SW480 (cell line): ENCODE data around the gene PROB1.
"Not testable (repeated sequence)": the region's sequence is repeated elsewhere in the genome, so short reads cannot be mapped to it uniquely, and the experiment has no call there.

Experiments used
- DNase-seq: peaks from one replicate; pipeline ENCODE4 v3.0.0-alpha.2; 2016; ENCODE audit warnings: low spot score

Gene PROB1

DNA sequence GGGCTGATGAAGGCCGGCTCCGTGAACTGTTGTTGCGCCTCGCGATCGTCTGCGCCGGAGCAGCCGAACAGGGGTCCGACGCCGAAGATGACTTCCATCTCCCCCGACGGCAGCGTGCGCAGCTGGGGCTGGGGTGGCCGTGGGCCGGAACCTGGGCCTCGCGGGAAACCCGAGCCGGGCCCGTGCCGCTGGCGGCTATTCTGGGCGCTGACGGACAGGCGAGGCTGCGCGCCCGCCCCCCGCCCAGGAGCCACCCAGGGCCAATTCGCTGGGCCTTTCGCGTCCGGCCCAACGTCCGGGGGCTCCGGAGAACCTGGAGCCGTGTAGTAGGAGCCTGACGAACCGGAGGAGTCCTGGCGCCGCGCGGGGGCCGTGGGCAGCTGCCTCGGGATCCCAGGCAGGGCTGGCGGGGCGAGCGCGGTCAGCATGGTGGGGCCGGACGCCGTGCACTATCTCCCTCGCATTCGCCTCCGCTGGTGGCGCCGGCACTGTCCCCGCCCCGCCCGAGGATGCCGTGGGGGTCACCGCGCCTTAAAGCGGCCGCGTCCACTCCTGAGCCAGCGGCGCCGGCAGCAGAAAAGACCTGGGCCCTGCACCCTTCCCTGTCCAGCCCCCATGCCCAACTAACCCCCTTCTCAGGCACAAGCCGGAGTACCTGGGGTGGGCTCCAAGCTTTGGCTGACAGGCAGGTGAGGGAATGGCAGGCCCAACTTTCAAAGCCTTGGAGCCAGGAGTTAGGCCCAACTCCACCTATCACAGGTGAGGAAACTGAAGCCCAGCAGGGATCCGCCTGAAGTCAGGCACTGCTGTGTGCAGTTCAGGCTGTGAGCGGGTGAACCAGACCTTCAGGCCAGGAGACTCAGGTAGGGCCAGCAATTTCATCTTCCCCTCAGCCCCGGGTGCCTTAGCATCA, at the start of gene PROB1:
Gene PROB1, minus strand, starts transcription at position 451 of the 913 bp plus-strand sequence. Its CDS starts 23 bp downstream, at position 428.
- no peak for DNase-seq

DNA sequence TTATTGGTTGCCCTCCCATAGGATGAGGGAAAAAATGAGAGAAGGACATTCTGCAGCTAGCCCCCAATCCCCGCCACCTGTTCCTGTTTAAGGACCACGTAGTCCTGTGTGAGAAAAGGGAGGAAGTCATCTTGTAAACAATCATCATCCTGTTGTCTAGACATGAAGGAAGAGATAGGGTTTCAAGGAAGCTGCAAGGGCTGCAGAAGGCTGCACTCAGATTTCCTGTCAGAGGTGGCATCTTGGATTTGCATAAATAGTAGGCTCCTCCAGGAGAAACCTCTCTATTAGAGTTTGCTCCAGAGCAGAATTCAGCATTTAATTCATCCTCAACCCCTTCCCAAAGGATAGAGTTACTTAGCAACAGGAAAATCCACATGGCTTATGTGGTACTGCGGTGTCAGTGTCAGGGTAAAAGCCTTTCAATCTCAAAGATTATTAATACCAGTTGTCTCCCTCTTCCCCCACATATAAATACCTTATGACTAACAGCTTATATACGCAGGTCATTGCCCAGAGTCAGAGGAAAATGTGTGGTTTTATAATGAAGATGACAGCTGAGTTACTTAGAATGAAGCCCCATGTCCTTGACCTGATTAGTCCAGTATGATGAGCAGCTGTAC, 49.0 kb upstream of the PROB1 start:
- DNase-seq: peak; percentile 43

DNA sequence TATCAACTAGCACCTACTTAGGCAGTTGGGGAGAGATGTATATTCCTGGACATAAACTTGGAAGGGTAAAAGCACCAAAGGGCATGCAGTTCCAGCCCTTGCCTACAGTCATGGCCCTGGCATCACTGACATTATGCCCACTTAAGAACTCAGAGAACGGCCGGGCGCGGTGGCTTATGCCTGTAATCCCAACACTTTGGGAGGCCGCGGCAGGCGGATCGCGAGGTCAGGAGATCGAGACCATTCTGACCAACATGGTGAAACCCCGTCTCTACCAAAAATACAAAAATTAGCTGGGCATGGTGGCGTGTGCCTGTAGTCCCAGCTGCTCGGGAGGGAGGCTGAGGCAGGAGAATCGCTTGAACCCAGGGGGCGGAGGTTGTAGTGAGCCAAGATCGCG, 45.5 kb upstream of the PROB1 start:
- DNase-seq: not testable (repeated sequence)

DNA sequence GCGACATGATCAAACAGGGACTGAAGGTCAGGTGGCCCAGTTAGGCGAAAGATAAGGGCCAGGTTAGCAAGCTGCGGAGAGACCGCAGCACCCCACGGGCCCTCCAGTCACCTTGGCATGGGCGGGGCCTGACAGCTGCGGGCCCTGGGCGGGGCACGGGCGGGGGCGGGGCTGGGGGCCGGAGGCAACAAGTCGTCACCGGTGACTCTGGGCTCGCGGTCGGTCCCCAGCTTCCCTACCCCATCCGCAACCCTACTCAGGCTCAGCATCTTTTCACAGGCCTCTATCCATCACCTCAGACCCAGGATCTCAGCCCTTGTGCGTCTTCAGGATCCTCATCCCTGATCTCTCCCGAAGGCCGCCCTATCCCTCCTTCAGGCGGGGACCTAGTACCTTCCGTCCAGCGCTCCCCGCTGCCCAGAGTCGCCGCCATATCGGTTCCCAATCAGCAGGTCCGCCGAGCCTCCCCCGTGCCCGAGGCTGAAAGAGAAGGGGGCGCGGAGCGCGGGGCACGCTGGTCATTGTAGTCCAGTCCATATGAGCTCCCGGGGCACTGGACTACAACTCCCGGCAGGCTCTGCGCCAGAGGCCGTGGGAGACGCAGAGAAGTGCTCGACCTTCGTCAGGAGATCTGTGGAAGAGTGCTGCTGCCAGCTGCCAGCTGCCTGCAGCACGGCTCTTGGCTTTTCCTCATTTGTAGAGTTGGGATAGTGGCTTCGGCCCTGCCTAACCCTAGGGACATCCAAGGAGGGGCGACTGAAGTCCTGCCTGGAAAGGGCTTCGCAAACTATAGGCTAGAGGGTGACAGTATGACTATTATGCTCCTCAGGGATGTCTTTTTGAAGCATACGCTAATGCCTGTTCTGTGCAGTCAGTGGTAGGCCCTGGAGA, 44.4 kb upstream of the PROB1 start, which contains the start of gene DNAJC18:
Gene DNAJC18, minus strand, starts transcription at position 513 of the 891 bp plus-strand sequence. Its CDS starts 80 bp downstream, at position 433.
- DNase-seq: peak; percentile 92

DNA sequence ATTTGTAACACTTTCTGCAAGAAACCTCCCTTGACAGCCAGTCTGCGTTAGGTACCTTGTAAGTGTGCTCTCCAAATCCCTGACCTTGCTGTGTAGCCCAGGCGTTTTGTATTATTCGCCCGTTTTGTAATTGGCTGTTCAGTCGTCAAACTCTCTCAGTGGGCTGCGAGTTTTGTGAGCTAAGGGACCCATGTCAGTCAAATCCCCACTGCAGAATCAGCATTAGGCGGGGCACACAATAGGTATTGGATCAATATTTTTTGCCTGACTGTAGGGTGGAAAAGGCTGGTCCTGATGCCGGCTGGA, 43.8 kb upstream of the PROB1 start:
- DNase-seq: no peak

DNA sequence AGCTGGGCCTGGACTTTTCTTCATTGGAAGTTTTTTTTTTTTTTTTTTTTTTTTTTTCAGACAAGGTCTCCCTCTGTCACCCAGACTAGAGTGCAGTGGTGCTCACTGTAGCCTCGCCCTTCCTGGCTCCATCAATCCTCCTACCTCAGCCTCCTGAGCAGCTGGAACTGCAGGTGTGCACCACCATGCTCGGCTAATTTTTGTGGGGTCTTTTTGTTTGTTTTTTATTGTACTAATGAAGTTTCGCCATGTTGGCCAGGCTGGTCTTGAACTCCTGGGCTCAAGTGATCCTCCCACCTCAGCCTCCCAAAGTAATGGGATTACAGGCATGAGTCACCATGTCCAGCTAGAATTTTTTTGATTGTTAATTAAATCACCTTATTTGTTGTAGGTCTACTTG, 40.8 kb upstream of the PROB1 start:
- no peak for DNase-seq

- no peak for DNase-seq
Observed at GRCh38 chr5:139431706-139432105, 36.8 kb upstream of the PROB1 start.

DNA sequence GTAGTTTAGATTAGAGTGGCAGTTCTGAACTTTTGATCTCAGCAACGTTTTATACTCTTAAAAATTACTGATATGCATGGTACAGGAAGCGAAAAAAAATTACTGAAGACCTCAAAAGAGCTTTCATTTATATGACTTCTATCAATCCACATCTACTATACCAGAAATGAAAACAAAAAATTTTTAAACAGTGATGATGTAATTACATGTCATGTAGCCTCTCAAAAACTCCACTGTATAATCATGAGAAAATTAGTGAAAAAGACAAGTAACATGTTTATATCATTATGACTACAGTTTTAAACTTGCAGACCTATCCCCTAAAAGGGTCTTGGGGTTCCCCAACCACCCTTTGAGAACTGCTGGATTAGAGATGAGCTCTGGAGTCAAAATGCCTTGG, 35.1 kb upstream of the PROB1 start:
- no peak for DNase-seq

DNA sequence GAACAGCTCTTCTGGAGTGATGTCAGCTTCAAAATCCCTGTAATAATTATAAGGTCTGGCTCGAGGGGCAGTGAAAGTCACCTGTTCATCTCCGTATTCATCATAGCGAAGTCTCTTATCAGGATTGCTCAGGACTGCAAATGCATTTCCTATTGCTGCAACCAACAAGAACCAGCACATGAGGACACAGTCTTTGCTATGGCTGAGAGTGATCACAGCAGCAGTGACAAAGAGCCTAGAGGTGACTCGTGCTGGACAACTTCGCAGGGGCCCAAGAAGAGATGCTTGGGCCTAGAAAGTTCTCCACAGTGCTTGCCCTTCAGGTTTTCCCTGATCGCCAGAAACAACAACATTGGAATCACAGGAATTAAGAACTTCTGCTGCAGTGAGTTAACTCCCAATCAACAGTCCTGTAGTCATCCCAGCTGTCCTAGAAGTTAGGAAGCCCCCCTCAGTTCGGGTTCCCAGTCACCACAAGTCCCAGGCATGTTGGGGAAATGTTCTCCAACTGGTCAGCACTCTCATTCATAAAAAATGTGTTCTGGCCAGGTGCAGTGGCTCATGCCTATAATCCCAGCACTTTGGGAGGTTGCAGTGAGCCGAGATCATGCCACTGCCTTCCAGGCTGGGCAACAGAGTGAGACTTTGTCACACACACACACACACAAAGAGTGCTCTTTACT, 31.4 kb upstream of the PROB1 start:
- no peak for DNase-seq

GRCh38 chr5:139425497-139425896, 30.6 kb upstream of the PROB1 start:
- no peak for DNase-seq

GRCh38 chr5:139422307-139422893, 27.5 kb upstream of the PROB1 start:
- DNase-seq: peak; percentile 74

DNA sequence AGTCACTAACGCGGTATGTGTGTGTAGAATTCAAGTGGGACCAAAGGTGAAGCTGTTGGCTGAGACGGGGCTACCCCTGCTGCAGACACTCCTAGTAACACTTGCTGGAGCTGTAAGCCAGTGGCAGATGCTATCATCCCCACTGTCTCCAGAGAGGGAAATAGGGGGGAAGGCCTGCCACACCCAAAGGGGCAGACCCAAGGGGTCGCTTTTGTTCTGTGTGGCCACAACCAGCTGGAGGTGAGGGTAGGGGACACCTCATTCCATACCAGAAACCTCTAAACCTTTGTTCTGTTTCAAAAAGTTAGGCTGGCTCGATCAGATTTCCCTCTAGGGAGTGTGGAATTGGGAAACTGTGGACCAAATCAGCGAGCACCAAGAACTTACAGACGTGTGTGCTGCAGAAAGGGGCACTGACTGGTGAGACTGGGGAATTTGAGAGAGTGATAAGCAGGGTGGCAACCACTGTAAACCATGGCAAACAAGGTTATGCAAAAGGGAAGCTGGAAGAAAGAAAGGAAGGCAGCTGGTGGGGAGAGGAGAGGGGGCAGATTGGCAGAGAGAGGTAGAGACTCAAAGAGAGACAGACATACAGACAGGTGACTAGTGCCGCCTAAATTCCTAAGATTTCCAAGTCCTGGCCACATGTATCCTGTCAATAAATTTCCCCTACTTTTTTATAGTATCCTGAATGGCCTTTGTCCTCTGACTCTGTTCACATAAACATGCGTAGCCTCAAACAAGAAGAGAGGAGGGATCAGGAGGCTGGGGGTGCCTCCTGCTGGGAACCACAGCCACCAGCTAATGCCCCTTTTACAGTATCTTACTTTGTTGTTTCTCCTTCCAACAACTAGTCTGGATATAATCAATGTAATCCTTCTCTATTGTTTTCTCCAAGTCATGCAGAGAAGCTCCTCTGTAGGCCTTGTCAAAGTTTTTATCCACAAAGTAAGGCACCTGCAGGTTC, 24.6 kb upstream of the PROB1 start:
- DNase-seq: no peak

GRCh38 chr5:139418793-139419192, 23.9 kb upstream of the PROB1 start:
- DNase-seq: no peak

DNA sequence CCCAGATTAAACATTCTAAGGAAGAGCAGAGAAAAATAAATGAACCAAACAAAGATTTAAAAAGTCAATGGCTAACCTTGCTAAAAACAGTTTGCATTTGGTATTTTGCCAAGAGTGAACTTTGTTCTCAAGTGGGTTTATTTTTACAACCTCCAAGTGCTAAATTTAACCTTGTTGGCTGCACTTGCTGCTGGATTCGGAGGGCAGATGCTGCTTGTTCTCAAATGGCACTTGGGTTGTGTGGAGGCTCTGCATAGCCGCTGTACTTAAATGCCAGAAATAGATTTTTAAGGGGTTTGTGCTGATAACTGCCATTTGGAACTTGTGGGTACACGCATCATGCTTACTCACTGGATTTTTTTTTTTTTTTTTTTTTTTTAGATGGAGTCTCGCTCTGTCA, 22.3 kb upstream of the PROB1 start:
- no peak for DNase-seq

GRCh38 chr5:139416651-139417050, 21.7 kb upstream of the PROB1 start:
- no peak for DNase-seq

- no peak for DNase-seq
Observed at GRCh38 chr5:139415869-139416268, 21.0 kb upstream of the PROB1 start.

DNA sequence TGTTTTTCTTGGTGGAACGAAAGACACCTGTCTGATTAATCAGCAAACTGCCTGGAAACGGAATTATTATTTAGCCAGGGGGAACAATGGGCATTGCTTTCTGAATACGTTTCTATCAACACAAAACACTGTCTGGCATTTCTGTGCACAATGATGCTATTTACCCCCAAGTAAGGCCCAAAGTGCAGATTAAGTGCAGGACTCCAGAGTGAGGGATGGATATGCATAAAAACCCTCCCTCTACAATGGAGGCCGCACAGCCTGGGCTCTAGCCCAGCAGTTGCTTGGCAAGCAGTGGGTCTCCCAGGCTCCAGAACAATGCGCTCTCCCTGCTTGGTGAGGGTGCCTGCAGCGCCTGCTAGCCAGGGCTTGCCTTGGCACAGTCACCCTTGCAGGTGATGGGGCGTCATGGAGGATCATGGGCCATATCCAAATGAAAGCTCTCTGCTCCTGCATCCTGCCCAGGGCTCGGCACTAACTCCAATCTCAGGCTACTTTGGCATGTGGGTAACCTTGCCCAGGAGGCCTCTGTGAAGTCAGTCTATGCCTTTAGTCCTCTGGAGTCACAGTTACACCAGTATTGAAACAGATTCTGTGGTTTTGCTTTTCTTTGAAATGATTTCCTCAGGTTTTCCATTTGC, 20.4 kb upstream of the PROB1 start:
- DNase-seq: no peak

DNA sequence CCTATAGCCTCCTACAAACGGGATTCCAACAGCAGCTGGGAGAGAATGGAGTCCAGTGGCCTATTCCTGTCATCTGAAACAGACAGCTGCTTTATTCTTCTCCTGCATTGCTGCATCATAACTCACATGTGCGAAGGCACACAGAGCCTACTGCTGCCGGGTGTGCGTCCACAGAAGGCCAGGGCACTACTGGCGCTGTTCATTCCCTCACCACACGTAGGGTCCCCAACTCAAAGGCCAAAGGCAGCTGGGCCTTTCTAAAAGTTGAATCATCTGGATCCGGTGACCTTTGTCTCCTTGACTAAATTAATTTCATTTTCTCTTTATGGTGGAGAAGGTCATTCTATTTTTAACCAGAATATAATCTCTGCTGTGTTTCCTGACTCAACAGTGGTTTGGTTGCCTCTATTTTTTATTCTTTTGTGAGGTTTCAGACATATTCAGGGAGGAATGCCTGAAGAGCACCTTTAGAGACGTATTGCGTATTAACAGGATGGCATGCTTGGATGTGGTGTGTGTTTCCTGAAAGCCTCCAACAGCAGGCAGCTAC, 19.8 kb upstream of the PROB1 start:
- peak; percentile 31 for DNase-seq

GRCh38 chr5:139413963-139414362, 19.1 kb upstream of the PROB1 start:
- no peak for DNase-seq
